ENCODE measurements around the gene BLOC1S5. TPM values are rescaled to one million over a fixed set of nuclear protein-coding genes. Genes with fewer than 3 reads are reported as not detected.

The BLOC1S5 gene
- total and polyA plus RNA-seq, 2 donors (not counting 3 experiments of a cell fraction or from before 2014, with no cell fraction given): 3.9 to 19.1 TPM

DNA sequence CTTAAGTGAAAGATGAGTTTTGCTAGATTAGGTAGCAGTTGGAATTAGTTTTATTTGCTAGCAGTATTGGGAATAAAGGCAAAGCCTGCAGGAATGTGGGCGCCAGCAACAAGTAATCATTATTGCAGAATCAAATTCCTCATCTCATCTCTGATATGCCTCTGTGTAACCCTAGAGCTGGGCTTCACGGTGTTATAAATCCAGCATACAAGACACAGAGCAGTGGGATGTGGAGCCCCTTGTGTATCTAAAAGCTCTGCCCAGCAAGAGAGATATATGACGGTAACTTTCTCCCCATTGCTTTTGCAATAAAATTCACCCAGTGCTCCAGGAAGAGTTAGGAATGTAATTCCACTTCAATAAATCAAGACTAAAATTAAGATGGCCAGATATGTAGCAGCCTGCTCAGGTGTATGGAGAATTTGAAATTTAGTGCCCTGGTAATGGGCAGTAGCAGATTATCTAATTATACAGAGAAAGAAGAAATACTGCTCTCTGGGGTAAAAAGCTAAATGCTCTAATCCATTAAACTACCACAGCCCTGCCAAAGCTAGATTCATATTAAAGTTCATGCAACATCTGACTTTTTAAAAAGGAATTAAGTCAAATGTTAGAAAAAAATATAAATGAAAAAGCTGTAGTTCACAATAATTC is 5.6 kb upstream of the BLOC1S5 start:
- no peak for DNase-seq (ENCODE audit: low read depth, low spot score)
- intact Hi-C loops (cut with micrococcal nuclease) (loop anchor here (10.0 kb wide), 1 partner anchor 675 kb away; no protein-coding TSS in a partner anchor), dilution Hi-C loops (cut with MboI; ENCODE audit: extremely low pct_ligation_motif_present, low sequenced_read_pairs) (no loop called here)
- H3K27ac ChIP-seq (ENCODE audit: insufficient read depth, low read depth, low read length): no peak overlapping the region
- H3K9me3 ChIP-seq (replicated peaks; ENCODE audit: control insufficient read depth, insufficient read depth, low read length): no peaks in the 10 kb centered on the region
- no TSS peak for BruUV-seq (replicated peaks)
- H4K20me1 ChIP-seq (replicated peaks; ENCODE audit: control insufficient read depth, extremely low read depth, insufficient read depth, low read length): no peaks in the 10 kb centered on the region
- H2AFZ ChIP-seq (ENCODE audit: low read depth, low read length): no peak overlapping the region
- H3K4me2 ChIP-seq (ENCODE audit: insufficient read depth, low read length): no peak overlapping the region
- peaks cover under 1% of the 10 kb centered on the region for H3K4me1 ChIP-seq (ENCODE audit: control insufficient read depth, extremely low read depth, insufficient read depth, low read length)
- FAIRE-seq: no peak
- H3K79me2 ChIP-seq (ENCODE audit: control insufficient read depth, insufficient read depth, low read length): no peaks in the 10 kb centered on the region
- no peaks in the 10 kb centered on the region for H3K36me3 ChIP-seq (ENCODE audit: control insufficient read depth in 2 of 2, extremely low read depth in 1 of 2, insufficient read depth in 2 of 2, low read length in 2 of 2)
- no peak for TF ChIP-seq FOS (IDR thresholded peaks at IDR 0.05; ENCODE audit: borderline replicate concordance, insufficient read depth, low read length)
- TF ChIP-seq MAX (IDR thresholded peaks at IDR 0.05; ENCODE audit: insufficient read depth, insufficient read length): no peak
- no peak for TF ChIP-seq JUN (IDR thresholded peaks at IDR 0.05; ENCODE audit: borderline replicate concordance, insufficient read depth, insufficient read length, low read depth)
- TF ChIP-seq MYC (IDR thresholded peaks at IDR 0.05; ENCODE audit: low read depth, low read length): no peak
- no peak for TF ChIP-seq POLR2A (IDR thresholded peaks at IDR 0.05; ENCODE audit: low read depth, low read length)
- no peaks in the 10 kb centered on the region for H3K9me1 ChIP-seq (replicated peaks; ENCODE audit: control insufficient read depth, extremely low read depth, insufficient read depth, low read length)
- ChIA-PET CTCF (interaction anchor here (1.4 to 3.3 kb wide), 2 partner anchors 10 to 149 kb away, joined by 5 to 17 read pairs; no protein-coding TSS in a partner anchor), POLR2A (no interaction called here)
- H3K4me3 ChIP-seq (replicated peaks in 1 of 3; ENCODE audit: insufficient read depth in 1 of 3, low read depth in 1 of 3, low read length in 3 of 3): no peak overlapping the region
- H3K27me3 ChIP-seq (ENCODE audit: control insufficient read depth in 2 of 2, insufficient read depth in 2 of 2, low read length in 2 of 2): no peaks in the 10 kb centered on the region
- no peak overlapping the region for H3K9ac ChIP-seq (replicated peaks; ENCODE audit: extremely low read depth, insufficient read depth, low read length)

DNA sequence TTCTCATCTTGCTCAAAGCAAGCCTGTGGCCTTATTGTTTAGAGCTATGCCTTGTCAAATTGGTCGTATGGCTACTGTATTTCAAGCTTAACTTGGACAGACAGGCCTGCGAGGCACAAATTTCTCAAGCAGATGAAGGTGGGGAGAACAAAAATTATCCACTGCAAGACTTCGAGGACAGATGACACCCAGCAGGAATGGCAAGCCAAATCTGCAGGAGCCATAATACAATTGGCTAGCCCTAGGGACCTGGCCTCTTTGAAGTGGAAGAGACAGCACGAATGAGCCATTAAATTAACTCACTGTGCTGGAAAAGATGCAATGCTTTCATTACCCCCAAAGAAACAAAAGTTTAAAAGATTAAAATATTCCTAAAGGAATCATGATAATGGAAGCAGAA is 5.0 kb upstream of the BLOC1S5 start:
- CTCF ChIA-PET: interaction anchor here (1.4 kb wide), 1 partner anchor 11 kb away, joined by 5 read pairs; no protein-coding TSS in a partner anchor
- Histone ChIP-seq H3K9me1 (replicated peaks; ENCODE audit: control insufficient read depth, extremely low read depth, insufficient read depth, low read length) (no peaks in the 10 kb centered on the region), H3K27me3 (ENCODE audit: control insufficient read depth in 2 of 2, insufficient read depth in 2 of 2, low read length in 2 of 2) (no peaks in the 10 kb centered on the region), H3K4me2 (ENCODE audit: insufficient read depth, low read length) (no peak overlapping the region), H3K4me1 (ENCODE audit: control insufficient read depth, extremely low read depth, insufficient read depth, low read length) (peaks cover 5% of the 10 kb centered on the region), H4K20me1 (replicated peaks; ENCODE audit: control insufficient read depth, extremely low read depth, insufficient read depth, low read length) (no peaks in the 10 kb centered on the region), H3K4me3 (replicated peaks in 1 of 3; ENCODE audit: insufficient read depth in 1 of 3, low read depth in 1 of 3, low read length in 3 of 3) (no peak overlapping the region), H3K36me3 (ENCODE audit: control insufficient read depth in 2 of 2, extremely low read depth in 1 of 2, insufficient read depth in 2 of 2, low read length in 2 of 2) (no peaks in the 10 kb centered on the region), H3K79me2 (ENCODE audit: control insufficient read depth, insufficient read depth, low read length) (no peaks in the 10 kb centered on the region), H3K9ac (replicated peaks; ENCODE audit: extremely low read depth, insufficient read depth, low read length) (no peak overlapping the region), H2AFZ (ENCODE audit: low read depth, low read length) (no peak overlapping the region), H3K27ac (ENCODE audit: insufficient read depth, low read depth, low read length) (no peak overlapping the region), H3K9me3 (replicated peaks; ENCODE audit: control insufficient read depth, insufficient read depth, low read length) (no peaks in the 10 kb centered on the region)
- dilution Hi-C loops (cut with MboI; ENCODE audit: extremely low pct_ligation_motif_present, low sequenced_read_pairs) (no loop called here), intact Hi-C loops (cut with micrococcal nuclease) (loop anchor here (10.0 kb wide), 1 partner anchor 674 kb away; no protein-coding TSS in a partner anchor)
- BruUV-seq (replicated peaks): no TSS peak
- TF ChIP-seq JUN (IDR thresholded peaks at IDR 0.05; ENCODE audit: borderline replicate concordance, insufficient read depth, insufficient read length, low read depth) (no peak), POLR2A (IDR thresholded peaks at IDR 0.05; ENCODE audit: low read depth, low read length) (no peak), POLR2AphosphoS5 (IDR thresholded peaks at IDR 0.05; ENCODE audit: insufficient read depth, low read depth, low read length) (no peak), FOS (IDR thresholded peaks at IDR 0.05; ENCODE audit: borderline replicate concordance, insufficient read depth, low read length) (no peak), EZH2 (IDR thresholded peaks at IDR 0.05; ENCODE audit: borderline replicate concordance, low read depth, low read length, severe bottlenecking) (no peak), MAX (IDR thresholded peaks at IDR 0.05; ENCODE audit: insufficient read depth, insufficient read length) (no peak), MYC (IDR thresholded peaks at IDR 0.05; ENCODE audit: low read depth, low read length) (no peak), GATA2 (IDR thresholded peaks at IDR 0.05; ENCODE audit: insufficient read depth, insufficient read length, low read depth, low read length) (no peak)
- TF ChIP-seq, protein P1, sequence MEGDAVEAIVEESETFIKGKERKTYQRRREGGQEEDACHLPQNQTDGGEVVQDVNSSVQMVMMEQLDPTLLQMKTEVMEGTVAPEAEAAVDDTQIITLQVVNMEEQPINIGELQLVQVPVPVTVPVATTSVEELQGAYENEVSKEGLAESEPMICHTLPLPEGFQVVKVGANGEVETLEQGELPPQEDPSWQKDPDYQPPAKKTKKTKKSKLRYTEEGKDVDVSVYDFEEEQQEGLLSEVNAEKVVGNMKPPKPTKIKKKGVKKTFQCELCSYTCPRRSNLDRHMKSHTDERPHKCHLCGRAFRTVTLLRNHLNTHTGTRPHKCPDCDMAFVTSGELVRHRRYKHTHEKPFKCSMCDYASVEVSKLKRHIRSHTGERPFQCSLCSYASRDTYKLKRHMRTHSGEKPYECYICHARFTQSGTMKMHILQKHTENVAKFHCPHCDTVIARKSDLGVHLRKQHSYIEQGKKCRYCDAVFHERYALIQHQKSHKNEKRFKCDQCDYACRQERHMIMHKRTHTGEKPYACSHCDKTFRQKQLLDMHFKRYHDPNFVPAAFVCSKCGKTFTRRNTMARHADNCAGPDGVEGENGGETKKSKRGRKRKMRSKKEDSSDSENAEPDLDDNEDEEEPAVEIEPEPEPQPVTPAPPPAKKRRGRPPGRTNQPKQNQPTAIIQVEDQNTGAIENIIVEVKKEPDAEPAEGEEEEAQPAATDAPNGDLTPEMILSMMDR (IDR thresholded peaks at IDR 0.05; ENCODE audit: extremely low read depth in 1 of 2, insufficient read depth in 1 of 2, low read depth in 1 of 2, low read length in 2 of 2): no peak
- POLR2A ChIA-PET: no interaction called here
- FAIRE-seq: no peak
- no peak for DNase-seq (ENCODE audit: low read depth, low spot score)

All from endothelial cell of umbilical vein (primary cell).